HG03575 (cell line): ENCODE data around the gene UTP25.
A peak's percentile ranks its signal among the peaks of the same experiment; 100 is the strongest.
"Not testable (repeated sequence)": the region's sequence is repeated elsewhere in the genome, so short reads cannot be mapped to it uniquely, and the experiment has no call there.

Experiments
- ATAC-seq: cut with Tn5 transposase; IDR thresholded peaks from one replicate; pipeline ENCODE4 v1.9.1; 2021; ENCODE audit not compliant: unreplicated experiment, insufficient number of reproducible peaks, low FRiP score; ENCODE audit errors: extremely low read depth

Gene UTP25

DNA sequence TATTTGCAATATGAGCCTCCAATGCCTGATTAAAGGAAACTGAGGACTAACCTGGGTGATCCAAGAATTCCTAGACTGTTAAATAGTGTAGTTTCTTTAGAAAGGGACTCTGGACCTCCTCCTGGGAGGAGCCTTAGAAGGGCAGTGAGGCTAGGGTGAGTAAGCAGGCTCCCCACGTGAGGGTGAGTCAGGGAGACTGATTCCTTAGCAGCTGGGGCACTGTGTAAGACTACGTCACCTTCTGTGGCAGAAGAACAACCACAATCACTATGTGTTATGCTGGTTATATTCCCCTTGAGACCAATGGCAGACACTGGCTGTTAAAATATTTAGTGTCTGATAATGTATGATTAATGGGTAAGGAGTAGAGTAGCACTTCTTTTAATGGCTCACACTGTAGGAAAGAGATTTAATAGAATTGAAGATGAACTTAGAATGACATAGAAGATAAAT lies 56.9 kb downstream of the UTP25 start:
- ATAC-seq: peak; percentile 92

DNA sequence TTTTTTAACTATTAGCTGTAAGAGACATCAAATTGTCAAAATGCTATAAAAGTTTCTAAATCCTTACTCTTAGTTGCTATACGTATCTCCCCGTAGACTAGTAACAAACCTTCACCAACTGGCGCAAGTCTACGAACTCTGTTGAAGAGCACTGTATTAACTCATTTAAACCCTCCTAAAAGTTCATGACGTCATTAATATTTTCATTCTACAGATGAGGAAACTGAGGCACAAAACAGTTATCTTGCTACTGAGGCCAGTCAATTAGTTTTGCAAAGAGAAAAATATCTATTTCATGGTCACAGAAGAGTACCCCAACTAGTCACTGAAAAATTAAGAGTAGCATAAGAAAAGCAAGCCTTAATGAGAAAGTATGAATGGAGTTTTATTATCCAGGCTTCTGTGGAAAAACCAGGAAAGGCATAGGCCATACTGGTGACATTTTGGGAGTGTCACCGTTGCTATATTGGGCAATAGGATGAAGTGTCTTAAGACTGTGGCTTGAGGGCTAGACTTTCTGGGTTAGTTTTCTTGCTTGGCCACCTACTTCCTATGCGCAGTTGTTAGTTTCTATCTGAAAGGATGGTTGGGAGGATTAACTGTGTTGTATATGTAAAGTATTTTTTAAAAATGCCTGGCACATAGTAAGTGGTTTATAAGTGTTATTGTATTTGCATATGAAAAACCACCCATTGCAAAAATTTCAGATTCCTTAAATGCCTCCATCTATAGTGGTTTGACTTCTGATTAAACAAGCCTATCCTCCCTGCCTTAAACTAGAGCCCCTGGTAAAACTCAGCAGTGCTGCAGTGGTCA lies 57.8 kb downstream of the UTP25 start:
- no peak for ATAC-seq

DNA sequence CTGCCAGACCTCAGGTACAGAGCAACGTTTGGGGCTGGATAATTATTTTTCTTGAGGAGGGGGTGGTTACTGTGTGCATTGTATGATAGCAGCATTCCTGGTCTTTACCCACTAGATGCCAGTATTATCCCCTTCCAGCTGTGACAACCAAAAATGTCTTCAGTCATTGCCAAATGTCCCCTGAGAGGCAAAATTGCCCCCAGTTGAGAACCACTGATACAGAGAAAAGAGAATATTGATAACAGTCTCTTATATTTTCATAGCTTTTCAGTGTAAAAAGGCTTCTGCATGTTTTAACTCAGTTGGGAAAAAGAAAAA lies 58.4 kb downstream of the UTP25 start:
- ATAC-seq: no peak

DNA sequence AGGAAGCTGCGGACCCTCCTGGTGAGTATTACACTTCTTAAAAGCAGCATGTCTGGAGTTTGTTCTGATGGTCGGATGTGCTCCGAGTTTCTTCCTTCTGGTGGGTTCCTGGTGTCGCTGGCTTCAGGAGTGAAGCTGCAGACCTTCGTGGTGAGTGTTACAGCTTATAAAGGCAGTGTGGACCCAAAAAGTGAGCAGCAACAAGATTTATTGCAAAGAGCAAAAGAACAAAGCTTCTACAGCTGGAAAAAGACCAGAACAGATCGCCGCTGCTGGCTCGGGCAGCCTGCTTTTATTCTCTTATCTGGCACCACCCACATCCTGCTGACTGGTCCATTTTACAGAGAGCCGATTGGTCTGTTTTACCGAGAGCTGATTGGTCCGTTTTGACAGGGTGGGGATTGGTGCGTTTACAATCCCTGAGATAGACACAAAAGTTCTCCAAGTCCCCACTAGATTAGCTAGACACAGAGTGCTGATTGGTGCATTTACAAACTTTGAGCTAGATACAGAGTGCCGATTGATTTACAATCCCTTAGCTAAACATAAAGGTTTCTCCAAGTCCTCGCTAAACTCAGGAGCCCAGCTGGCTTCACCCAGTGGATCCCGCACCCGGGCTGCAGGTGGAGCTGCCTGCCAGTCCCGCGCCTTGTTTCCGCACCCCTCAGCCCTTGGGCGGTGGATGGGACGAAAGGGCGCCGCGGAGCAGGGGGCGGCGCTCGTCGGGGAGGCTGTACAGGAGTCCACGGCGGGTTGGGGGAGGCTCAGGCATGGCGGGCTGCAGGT lies 60.7 kb downstream of the UTP25 start:
- ATAC-seq: not testable (repeated sequence)

DNA sequence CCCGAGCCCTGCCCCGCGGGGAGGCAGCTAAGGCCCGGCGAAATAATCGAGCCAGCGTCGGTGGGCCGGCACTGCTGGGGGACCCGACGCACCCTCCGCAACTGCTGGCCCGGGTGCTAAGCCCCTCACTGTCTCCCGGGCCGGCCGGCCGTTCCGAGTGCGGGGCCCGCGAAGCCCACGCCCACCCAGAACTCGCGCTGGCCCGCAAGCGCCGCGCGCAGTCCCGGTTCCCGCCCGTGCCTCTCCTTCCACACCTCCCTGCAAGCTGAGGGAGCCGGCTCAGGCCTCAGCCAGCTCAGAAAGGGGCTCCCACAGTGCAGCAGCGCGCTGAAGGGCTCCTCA lies 61.3 kb downstream of the UTP25 start:
- no peak for ATAC-seq

DNA sequence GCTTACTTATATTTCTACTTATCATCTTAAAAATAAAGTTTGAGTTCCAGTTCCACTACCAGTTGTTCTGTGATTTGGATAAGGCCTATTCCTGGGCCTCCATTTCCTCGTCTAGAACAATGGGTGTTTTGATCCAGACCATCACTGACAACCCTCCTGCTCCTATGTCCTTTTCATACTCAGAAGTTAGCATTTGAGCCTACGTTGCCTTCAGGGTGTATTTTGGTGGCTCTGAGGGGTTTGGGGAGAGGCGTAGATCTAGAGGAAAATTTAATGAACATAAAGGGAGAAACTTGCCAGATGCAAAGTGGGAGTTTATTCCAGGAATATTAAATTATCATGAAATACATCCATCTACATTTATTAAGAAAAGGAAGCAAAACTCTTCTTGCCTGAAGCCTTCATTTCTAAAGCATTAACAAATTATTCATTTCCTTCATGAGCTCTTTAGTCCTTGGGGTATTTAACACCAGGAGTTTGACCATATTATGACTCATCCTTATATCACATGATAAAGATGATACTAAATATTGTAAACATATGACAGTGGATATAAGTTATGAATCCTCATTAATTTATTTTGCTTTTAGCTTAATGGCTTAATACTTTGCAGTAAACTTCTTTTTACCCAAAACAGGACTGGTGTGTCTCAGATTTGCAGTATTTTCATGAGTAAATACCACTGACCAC lies 63.0 kb downstream of the UTP25 start:
- no peak for ATAC-seq

DNA sequence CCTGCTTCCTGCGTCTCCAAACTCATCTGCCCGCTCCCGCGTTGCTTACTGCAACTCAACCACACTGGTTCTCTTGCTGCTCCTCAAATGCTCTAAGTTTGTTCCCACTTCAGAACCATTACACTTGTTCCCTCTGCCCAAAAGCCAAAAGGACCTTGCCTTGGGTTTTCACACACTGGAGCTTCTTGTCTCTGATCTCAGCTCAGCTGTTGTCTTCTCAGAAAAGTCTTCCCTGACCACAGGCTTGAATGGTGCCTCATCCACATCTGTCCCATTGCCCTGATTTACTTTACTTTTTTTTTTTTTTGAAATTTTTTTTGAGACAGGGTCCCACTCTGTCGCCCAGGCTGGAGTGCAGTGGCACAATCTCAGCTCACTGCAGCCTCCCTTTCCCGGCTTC lies 66.0 kb downstream of the UTP25 start:
- no peak for ATAC-seq

DNA sequence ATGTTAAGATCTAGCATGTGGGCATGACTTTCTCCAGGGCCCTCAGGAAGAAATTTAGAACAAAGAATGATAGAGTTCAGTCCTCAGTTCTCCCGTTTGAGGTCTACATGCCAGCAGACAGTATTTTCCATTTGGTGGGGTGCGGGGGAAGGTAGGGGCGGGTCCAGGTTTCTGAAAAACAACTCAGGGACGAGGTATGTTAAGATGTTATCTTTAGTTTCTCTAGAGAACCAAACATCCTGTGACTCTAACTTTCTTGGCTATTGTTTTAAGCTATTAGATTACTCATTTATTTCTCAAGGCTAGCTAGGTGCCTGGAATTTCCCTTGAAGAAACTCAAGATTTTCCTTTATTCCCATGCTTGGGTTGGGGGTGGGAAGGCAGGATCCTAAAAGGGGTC lies 67.9 kb downstream of the UTP25 start:
- ATAC-seq: no peak

DNA sequence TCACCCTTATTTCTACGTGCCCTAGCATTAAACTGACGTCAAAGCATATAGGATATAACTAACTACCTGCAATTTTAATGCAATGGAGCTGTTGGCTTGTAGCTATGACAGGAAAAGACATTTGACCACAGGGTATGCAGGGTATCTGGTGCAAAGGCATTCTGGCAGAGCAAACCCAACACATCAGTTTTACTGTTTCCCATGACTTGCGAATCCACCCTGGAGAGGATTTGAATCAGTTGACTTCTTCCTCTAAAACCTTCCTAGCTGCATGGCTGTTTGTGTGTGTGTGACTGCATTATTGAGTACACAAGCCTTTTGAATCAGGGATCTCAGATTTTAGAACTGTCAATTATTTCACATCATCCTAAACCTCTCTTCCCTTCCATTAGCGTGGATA lies 68.6 kb downstream of the UTP25 start:
- no peak for ATAC-seq

DNA sequence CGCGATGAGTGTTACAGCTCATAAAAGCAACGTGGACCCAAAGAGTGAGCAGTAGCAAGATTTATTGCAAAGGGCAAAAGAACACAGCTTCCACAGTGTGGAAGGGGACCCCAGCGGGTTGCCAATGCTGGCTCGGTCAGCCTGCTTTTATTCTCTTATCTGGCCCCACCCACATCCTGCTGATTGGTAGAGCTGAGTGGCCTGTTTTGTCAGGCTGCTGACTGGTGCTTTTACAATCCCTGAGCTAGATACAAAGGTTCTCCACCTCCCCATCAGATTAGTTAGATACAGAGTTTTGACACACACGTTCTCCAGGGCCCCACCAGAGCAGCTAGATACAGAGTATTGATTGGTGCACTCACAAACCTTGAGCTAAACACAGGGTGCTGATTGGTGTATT lies 70.5 kb downstream of the UTP25 start:
- ATAC-seq: not testable (repeated sequence)

DNA sequence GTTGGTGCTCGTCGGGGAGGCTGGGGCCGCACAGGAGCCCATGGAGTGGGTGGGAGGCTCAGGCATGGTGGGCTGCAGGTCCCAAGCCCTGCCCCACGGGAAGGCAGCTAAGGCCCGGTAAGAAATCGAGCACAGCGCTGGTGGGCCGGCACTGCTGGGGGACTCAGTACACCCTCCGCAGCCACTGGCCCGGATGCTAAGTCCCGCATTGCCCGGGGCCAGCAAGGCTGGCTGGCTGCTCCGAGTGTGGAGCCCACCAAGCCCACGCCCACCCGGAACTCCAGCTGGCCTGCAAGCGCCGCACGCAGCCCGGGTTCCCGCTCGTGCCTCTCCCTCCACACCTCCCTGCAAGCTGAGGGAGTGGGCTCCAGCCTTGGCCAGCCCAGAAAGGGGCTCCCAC lies 71.1 kb downstream of the UTP25 start:
- not testable (repeated sequence) for ATAC-seq

DNA sequence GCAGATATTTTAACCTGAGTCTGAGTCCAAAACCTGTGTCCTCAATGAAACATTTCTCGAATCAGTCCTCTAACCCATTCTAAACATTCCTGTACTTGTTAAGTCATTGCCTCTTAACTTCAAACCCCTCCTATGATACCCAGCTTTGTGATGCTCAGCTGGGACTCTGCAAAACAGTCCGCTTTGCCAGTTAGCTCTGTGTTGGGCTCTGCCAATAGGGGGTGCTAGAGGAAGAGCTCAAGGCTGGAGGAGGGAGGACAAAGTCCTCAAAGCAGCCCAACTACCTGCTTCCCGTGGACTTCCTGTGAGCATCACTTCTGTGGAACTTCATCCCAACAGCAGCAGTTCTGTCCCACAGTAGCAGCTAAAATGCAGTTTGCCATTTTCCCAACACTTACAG lies 72.2 kb downstream of the UTP25 start:
- ATAC-seq: no peak

DNA sequence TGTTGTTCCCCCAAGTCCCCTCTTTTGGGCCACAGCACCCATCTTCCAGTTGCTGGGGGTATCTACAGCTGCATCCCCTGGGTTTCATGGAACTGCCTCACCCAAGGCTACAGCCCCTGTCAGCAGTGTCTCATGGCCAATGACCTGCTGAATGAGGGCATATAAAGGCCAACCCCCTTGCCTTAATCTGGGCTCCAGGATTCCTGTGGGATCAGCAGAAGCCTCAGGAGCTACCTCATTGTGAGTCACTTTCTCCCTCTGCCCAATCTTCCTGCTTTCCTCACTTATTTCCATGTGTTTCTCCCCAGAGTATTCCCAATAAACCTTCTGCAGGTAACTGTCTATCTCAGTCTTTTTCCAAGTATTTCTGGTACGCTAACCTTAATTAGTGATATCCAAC lies 73.0 kb downstream of the UTP25 start:
- ATAC-seq: no peak

DNA sequence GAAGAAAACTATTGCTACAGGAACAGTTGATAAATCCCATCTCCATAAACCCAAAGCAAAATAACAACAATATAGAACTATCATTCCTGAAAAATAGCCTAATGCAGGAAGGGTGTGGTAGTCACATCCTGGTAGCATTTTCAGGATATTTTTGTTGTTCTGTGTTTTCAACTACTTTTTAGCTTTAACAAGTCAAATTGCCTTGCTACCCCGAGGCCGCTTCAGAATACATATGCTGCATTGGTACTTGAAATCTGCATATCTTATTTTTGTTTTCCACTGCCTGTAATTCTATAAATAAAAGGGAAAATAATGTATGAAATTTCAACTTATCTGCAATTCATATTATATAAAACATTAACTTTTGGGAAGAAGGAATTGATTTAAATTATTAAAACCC lies 73.4 kb downstream of the UTP25 start:
- ATAC-seq: no peak

DNA sequence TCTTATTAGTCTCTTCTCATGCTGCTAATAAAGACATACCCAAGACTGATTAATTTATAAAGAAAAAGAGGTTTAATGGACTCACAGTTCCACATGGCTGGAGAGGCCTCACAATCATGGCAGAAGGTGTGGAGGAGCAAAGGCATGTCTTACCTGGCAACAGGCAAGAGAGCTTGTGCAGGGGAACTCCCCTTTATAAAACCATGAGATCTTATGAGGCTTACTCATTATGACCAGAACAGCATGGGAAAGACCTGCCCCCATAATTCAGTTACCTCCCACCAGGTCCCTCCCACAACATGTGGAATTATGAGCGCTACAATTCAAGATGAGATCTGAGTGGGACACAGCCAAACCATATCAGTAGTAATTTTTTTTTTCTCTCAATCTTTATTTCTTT lies 77.0 kb downstream of the UTP25 start:
- ATAC-seq: not testable (repeated sequence)
